ENCODE results near the gene ADCY4. TPM values are rescaled to one million over a fixed set of nuclear protein-coding genes. Genes with fewer than 3 reads are reported as not detected.

Gene ADCY4
- total and polyA plus RNA-seq, 2 of the 13 experiments (the other 11 are each of a cell fraction or from before 2014, with no cell fraction given) = 0.03 TPM; not detected in 1

DNA sequence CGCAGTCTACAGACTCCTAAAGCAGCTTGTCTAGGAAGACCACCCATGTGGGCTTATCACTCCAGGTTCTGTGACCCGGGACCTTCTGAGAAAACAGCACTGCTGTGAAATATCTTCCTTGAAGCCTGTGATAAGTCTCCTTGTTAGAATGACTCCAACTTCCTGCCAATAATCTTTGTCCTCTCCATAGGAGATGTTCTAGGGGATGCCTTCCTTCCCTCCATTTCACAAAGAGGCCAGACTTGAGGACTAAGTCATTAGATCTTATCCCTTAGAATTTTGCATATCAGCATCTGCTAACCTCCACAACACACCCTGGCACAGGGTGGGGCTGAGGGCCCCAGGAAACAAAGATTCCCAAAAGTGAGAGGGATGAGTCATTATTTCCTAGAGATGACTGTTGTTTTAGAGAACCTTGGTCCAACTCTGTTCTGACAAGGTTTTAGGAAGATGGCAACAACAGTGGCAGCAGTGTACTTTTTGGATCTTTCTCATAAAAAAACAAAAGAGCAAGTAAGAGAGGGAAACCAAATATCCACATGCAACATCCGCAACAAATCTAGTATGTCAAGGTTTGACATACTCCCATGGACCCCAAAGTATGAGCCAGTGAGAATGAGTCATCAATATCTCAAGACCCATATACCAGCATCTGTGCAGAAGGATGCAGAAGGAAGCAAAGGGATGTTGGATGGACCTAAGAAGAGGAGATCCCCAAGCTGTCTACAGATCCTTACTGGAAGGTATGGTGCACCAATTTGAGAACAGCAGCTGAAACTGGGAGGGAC, 17.5 kb downstream of the ADCY4 start (continued):
- TF ChIP-seq, protein P1, sequence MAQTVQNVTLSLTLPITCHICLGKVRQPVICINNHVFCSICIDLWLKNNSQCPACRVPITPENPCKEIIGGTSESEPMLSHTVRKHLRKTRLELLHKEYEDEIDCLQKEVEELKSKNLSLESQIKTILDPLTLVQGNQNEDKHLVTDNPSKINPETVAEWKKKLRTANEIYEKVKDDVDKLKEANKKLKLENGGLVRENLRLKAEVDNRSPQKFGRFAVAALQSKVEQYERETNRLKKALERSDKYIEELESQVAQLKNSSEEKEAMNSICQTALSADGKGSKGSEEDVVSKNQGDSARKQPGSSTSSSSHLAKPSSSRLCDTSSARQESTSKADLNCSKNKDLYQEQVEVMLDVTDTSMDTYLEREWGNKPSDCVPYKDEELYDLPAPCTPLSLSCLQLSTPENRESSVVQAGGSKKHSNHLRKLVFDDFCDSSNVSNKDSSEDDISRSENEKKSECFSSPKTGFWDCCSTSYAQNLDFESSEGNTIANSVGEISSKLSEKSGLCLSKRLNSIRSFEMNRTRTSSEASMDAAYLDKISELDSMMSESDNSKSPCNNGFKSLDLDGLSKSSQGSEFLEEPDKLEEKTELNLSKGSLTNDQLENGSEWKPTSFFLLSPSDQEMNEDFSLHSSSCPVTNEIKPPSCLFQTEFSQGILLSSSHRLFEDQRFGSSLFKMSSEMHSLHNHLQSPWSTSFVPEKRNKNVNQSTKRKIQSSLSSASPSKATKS (CRISPR knock-in tag; IDR thresholded peaks at IDR 0.05) = no peak
- TF ChIP-seq DPF2 (CRISPR knock-in tag; IDR thresholded peaks at IDR 0.05; ENCODE audit: borderline replicate concordance, low read depth) (no peak), ZNF670 (CRISPR knock-in tag; IDR thresholded peaks at IDR 0.05; ENCODE audit: borderline replicate concordance) (no peak), TCF7 (IDR thresholded peaks at IDR 0.05; ENCODE audit: low read depth) (no peak), ETV5 (CRISPR knock-in tag; IDR thresholded peaks at IDR 0.05; ENCODE audit: borderline replicate concordance) (peak; percentile 19; the same call in 1 of the 2 replicates), ZNF256 (CRISPR knock-in tag; conservative IDR thresholded peaks at IDR 0.05) (no peak), SCMH1 (CRISPR knock-in tag; IDR thresholded peaks at IDR 0.05; ENCODE audit: borderline replicate concordance) (no peak), CREB1 (IDR thresholded peaks at IDR 0.05) (0 out of 2 replicates have a peak, but pooled peaks have one; percentile 35), CREB1 (CRISPR knock-in tag; IDR thresholded peaks at IDR 0.05) (no peak), ZKSCAN8 (CRISPR knock-in tag; IDR thresholded peaks at IDR 0.05; ENCODE audit: borderline replicate concordance) (no peak), ZNF577 (CRISPR knock-in tag; IDR thresholded peaks at IDR 0.05; ENCODE audit: borderline replicate concordance, low read depth) (no peak), ZNF615 (CRISPR knock-in tag; IDR thresholded peaks at IDR 0.05; ENCODE audit: borderline replicate concordance) (no peak), TEAD2 (CRISPR knock-in tag; IDR thresholded peaks at IDR 0.05) (no peak), POGZ (CRISPR knock-in tag; IDR thresholded peaks at IDR 0.05) (no peak), SIN3A (IDR thresholded peaks at IDR 0.05; ENCODE audit: borderline replicate concordance, low read depth, low read length) (0 out of 2 replicates have a peak, but pooled peaks have one; percentile 21), ZNF720 (CRISPR knock-in tag; IDR thresholded peaks at IDR 0.05) (no peak)
- TF ChIP-seq, protein P2, sequence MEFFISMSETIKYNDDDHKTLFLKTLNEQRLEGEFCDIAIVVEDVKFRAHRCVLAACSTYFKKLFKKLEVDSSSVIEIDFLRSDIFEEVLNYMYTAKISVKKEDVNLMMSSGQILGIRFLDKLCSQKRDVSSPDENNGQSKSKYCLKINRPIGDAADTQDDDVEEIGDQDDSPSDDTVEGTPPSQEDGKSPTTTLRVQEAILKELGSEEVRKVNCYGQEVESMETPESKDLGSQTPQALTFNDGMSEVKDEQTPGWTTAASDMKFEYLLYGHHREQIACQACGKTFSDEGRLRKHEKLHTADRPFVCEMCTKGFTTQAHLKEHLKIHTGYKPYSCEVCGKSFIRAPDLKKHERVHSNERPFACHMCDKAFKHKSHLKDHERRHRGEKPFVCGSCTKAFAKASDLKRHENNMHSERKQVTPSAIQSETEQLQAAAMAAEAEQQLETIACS (CRISPR knock-in tag; IDR thresholded peaks at IDR 0.05) = no peak
- TF ChIP-seq, protein P3, sequence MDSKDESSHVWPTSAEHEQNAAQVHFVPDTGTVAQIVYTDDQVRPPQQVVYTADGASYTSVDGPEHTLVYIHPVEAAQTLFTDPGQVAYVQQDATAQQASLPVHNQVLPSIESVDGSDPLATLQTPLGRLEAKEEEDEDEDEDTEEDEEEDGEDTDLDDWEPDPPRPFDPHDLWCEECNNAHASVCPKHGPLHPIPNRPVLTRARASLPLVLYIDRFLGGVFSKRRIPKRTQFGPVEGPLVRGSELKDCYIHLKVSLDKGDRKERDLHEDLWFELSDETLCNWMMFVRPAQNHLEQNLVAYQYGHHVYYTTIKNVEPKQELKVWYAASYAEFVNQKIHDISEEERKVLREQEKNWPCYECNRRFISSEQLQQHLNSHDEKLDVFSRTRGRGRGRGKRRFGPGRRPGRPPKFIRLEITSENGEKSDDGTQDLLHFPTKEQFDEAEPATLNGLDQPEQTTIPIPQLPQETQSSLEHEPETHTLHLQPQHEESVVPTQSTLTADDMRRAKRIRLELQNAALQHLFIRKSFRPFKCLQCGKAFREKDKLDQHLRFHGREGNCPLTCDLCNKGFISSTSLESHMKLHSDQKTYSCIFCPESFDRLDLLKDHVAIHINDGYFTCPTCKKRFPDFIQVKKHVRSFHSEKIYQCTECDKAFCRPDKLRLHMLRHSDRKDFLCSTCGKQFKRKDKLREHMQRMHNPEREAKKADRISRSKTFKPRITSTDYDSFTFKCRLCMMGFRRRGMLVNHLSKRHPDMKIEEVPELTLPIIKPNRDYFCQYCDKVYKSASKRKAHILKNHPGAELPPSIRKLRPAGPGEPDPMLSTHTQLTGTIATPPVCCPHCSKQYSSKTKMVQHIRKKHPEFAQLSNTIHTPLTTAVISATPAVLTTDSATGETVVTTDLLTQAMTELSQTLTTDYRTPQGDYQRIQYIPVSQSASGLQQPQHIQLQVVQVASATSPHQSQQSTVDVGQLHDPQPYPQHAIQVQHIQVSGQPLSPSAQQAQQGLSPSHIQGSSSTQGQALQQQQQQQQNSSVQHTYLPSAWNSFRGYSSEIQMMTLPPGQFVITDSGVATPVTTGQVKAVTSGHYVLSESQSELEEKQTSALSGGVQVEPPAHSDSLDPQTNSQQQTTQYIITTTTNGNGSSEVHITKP (CRISPR knock-in tag; IDR thresholded peaks at IDR 0.05; ENCODE audit: low read depth) = 0 out of 2 replicates have a peak, but pooled peaks have one; percentile 50
- TF ChIP-seq, protein P4, sequence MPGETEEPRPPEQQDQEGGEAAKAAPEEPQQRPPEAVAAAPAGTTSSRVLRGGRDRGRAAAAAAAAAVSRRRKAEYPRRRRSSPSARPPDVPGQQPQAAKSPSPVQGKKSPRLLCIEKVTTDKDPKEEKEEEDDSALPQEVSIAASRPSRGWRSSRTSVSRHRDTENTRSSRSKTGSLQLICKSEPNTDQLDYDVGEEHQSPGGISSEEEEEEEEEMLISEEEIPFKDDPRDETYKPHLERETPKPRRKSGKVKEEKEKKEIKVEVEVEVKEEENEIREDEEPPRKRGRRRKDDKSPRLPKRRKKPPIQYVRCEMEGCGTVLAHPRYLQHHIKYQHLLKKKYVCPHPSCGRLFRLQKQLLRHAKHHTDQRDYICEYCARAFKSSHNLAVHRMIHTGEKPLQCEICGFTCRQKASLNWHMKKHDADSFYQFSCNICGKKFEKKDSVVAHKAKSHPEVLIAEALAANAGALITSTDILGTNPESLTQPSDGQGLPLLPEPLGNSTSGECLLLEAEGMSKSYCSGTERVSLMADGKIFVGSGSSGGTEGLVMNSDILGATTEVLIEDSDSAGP (CRISPR knock-in tag; IDR thresholded peaks at IDR 0.05; ENCODE audit: borderline replicate concordance) = no peak

All from HepG2 (cell line).